AG09309 (cell line): ENCODE data around the gene GIPC1.
A peak's percentile ranks its signal among the peaks of the same experiment; 100 is the strongest.

Experiments used
- DNase-seq: peaks from one replicate; pipeline ENCODE4 v3.0.0-alpha.2; 2010; ENCODE audit warnings: low read depth
- H3K4me3 ChIP-seq: 2 replicates; pipeline ENCODE4 v1.5.1; 2011; ENCODE audit warnings: mild to moderate bottlenecking, low read depth, low read length, moderate library complexity; ENCODE audit not compliant: control insufficient read depth
- TF ChIP-seq, protein P1 (sequence below): IDR thresholded peaks from 2 replicates; pipeline ENCODE4 v1.5.1; 2011; ENCODE audit warnings: mild to moderate bottlenecking, low read depth, low read length, inconsistent platforms; ENCODE audit not compliant: insufficient read depth, control insufficient read depth; ENCODE audit errors: missing control alignments

GIPC1 gene

GRCh38 chr19:14540741-14541525 lies 45.0 kb upstream of the GIPC1 start:
- no peak for DNase-seq
- H3K4me3 ChIP-seq, result no peak overlapping the region
- TF ChIP-seq, protein P1, sequence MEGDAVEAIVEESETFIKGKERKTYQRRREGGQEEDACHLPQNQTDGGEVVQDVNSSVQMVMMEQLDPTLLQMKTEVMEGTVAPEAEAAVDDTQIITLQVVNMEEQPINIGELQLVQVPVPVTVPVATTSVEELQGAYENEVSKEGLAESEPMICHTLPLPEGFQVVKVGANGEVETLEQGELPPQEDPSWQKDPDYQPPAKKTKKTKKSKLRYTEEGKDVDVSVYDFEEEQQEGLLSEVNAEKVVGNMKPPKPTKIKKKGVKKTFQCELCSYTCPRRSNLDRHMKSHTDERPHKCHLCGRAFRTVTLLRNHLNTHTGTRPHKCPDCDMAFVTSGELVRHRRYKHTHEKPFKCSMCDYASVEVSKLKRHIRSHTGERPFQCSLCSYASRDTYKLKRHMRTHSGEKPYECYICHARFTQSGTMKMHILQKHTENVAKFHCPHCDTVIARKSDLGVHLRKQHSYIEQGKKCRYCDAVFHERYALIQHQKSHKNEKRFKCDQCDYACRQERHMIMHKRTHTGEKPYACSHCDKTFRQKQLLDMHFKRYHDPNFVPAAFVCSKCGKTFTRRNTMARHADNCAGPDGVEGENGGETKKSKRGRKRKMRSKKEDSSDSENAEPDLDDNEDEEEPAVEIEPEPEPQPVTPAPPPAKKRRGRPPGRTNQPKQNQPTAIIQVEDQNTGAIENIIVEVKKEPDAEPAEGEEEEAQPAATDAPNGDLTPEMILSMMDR, result no peak

DNA sequence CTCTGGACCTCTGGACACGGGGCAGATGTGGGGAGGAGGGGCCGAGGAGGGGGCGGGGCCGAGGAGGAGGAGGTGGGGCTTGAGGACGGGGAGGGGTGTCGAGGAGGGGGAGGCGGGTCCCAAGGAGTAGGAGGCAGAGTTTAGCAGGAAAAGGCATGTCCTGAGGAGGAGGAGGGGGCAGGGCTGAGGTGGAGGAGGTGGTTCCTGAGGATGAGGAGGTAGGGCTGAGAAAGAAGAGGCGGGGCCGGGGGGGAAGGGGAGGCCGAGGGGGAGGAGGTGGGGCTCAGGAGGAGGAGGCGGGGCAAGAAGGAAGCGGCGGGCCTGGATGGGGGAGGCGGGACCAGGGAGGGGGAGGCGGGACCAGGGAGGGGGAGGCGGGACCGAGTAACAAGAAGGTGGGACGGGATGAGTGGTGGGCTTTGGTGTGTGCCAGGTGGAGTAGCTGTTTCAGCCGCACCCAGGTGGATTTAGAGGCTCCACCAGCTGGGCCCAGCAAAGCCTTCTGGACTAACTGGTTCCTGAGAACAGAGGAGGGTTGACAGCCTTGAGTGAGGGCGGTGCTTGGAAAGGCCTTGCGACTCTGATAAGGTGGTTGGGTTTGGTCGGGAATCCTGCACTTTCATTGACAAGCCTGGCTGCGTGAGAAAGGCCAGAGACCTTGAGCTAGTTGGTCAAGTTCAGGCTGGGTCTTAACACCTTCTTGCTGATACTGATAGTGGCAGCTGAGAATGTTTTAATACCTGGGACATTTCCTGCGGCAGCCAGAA lies 41.2 kb upstream of the GIPC1 start:
- TF ChIP-seq, protein P1, result no peak
- H3K4me3 ChIP-seq, result no peak overlapping the region
- no peak for DNase-seq

DNA sequence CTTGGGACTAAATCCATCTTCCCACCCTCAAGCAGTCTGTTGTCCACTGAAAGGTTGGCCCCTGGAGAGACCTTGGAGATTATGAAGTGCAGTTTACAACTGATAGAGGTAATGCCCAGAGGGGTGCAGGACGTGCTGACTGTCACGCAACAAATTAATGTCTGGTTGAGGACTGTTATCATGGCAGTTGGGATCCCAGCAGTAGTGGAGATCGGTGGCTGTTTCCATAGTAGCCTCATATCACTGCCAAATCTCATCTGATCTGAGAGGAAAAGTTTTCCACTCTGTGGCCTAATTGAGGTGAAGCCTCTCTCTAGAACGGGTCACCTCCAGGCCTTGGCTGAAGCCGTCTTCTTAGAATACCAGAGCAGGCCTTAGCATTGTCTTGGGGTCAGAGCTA lies 37.5 kb upstream of the GIPC1 start:
- no peak for DNase-seq
- H3K4me3 ChIP-seq, result no peak overlapping the region
- TF ChIP-seq, protein P1, result no peak

- TF ChIP-seq, protein P1, result no peak
- DNase-seq, result no peak
- H3K4me3 ChIP-seq, result no peak overlapping the region
Observed at GRCh38 chr19:14530506-14530905, 34.6 kb upstream of the GIPC1 start.

GRCh38 chr19:14530005-14530348 lies 34.0 kb upstream of the GIPC1 start:
- no peak for DNase-seq
- H3K4me3 ChIP-seq, result peak overlapping the region; percentile 86
- TF ChIP-seq, protein P1, result no peak

DNA sequence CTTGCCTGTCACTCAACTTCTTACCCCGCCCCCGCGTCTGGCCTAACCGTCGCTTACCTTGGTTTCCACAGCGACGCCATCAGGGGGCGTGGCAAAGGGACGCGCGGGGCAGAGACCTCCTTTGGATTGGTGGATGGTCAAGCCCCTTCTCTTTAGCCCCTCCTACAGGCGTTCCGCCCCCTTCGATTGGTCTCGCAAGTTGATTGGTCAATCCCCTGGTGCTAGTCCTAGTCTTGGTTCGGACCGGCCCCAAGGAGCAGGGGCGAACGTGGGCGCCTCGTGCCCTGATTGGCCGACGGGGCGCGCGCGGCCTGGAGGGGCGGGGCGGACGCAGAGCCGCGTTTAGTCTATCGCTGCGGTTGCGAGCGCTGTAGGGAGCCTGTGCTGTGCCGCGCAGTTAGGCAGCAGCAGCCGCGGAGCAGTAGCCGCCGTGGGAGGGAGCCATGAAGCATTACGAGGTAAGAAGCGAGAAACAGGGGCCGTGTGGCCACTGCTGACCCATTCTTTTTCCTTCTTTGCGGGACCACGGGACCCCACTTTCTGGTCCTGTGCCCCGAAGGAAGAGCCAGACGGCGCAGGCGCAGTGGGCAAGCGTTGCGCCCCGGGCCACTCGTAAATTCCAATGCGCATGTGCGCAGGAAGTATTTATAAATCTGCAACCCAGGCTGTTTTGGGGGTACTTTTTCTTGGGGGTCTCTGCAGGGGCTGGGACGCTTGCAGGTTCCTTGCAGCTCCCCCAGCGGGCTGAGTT lies 33.5 kb upstream of the GIPC1 start, which contains the start of gene TECR:
TSS of gene TECR (plus strand) at position 341 of the 751 bp plus-strand sequence. CDS start at position 444, 103 bp downstream.
- DNase-seq, result peak; percentile 99
- TF ChIP-seq, protein P1, result no peak
- H3K4me3 ChIP-seq, result peak within 1 kb of the TSS; percentile 86
